Activated CD8-positive, alpha-beta memory T cell treated with anti-CD3 and anti-CD28 coated beads, Interleukin-2, amount 50 U/mL, for 4 hours (primary cell): ENCODE measurements around the gene CPHXL.

Source experiments
- DNase-seq: peaks from one replicate; pipeline ENCODE4 v3.0.0-alpha.2; 2020

Gene CPHXL

DNA sequence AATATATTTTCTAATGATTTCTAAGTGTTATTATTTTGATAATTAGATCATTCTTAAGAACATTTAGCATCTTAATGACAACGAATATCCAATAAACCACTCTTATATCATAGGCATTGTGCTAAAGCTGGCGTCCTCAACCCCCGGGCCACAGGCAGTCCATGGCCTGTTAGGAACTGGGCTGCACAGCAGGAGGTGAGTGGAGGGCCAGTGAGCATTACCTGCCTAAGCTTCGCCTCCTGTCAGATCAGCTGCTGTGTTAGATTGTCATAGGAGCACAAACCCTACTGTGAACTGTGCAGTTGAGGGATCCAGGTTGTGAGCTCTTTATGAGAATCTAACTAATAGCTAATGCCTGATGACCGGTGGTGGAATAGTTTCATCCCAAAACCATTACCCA is 28.7 kb downstream of the CPHXL start:
- no peak for DNase-seq

DNA sequence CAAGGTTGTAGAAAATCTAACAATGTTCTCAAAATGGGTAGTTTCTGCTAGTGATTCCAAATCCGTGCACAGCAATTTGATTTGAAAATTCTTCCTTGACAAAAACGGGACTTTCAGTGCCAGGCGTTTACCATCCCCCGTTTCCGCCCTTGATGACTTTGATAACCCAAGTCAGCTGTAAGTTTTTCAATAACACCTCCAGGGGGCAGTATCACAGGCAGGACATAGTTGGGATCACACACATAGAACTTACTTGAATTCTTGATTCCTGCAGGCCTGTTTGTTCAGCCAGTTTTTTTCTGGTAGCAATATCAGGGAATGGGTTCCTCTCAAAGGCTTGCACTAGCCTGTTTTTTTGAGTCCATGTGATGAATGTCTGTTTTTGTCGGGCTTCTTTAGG is 30.6 kb downstream of the CPHXL start:
- no peak for DNase-seq

DNA sequence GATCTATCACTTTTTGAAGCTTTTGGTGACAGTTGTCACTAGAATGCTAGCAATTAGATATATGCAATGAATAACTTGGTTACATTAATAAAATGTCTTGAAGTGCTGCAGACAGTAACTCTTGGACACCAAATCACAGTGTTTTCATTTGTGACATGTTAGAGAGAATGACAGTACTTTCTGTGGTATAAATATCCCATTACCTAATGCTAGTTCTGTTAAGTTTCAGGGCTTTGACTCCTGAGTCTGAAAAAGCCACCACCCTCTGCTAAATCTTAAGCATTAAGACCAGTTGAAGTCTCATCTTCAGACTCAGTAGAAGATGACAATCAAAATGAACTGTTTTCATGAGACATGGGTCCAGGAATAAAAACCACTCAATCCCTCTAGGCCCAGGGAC is 38.9 kb downstream of the CPHXL start:
- no peak for DNase-seq

DNA sequence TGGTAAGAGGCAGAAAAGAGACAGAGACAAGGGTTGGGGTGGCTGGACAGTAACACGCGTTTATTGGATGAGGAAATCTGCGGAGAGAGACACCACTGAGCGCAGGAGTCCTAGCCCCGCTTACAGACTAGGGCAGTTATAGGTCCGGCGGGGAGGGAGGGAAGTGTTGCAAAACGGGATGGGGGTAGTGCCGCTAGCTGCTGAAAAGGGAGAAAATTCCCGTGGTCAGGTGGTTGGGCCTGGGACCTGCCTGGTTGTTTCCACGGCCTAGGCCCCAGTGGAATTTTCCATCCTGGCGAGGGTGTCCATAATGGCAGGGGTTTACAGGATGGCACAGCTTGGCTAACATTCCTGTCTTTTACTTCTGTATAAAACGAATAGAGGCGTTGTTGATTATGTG is 44.0 kb downstream of the CPHXL start:
- DNase-seq: no peak

DNA sequence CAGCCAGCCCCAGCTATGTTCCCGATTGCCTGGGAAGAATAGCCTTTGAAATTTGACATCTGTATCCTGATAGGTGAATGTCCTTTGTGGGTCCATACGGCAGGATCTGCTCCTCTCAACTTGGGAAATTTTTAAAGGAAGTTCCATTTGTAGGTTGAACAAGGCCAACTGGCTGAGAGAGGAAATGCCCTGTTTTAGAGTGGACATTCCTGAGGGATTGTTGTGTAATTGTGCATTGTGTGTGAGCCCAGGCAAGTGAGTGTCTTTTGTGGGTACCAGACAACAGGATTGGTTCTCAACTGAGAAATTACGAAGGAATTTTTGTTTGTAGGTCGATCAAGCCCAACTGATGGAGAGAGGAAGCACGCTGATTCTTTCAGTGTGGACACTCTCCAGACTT is 46.9 kb downstream of the CPHXL start:
- DNase-seq: no peak

DNA sequence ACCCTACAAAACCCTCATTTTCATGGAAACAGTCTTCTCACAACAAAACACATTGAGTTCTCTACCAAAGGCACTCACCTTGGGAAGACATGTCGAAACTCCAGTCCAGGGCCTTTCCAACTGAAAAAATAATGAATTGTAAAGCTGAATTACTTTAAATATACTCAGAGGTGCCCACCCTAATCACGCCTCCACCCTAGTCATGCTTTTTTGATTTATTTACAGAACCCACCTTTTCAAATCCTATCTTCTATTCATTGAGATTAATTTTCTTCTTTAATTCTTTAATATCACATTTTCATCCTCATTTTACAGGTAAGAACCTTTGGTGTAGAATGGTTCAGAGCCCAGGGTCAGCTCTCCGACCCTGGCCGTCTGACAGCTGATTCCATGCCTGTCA is 49.4 kb downstream of the CPHXL start, which contains the start of gene CPHXL2:
Gene CPHXL2 (minus strand): TSS at position 101 of the 400 bp plus-strand sequence. CDS start 10 bp downstream, at position 91.
- no peak for DNase-seq

DNA sequence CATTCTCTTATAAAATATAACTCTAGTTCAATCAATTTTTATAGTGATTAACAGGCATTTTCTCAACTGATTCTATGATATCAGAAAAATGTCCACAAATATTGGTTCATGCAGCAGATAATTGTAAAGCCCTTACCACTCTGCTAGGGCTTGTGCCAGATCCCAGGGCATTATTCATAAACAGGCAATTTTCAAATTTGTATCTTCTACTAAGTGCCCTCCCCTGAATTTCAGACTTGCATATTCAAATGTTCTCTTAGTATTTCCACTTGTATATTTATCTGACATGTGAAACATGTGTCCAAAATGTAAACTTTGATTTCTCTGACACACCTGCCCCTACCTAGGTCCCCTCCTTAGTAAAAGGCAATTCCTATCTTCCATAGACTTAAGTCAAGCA is 58.8 kb downstream of the CPHXL start:
- DNase-seq: no peak
